ENCODE data around the gene PEX10.
"Not testable (repeated sequence)": the region's sequence is repeated elsewhere in the genome, so short reads cannot be mapped to it uniquely, and the experiment has no call there.

The PEX10 gene

DNA sequence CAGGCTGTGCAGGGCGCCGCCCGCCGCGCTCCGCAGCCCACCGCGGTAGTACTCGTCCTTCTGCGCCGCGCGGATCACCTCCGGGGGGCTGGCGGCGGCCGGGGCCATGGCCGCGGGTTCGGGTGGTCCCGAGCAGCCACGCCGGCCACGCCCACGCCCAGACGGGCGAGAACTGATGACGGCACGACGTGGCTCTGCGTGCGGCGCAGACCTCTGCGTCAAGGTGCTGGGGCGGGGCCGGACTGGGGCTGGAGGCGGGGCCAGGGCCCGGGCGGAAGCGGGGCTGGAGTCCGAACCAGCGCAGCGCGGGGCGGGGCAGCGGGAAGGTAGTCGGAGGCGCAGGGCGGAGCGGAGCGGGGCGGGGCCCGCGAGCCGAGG is at the start of gene PEX10:
Gene PEX10 (minus strand): TSS at position 170 of the 378 bp plus-strand sequence. CDS start 62 bp downstream, at position 108.
- DNase-seq, result peak; percentile 97

DNA sequence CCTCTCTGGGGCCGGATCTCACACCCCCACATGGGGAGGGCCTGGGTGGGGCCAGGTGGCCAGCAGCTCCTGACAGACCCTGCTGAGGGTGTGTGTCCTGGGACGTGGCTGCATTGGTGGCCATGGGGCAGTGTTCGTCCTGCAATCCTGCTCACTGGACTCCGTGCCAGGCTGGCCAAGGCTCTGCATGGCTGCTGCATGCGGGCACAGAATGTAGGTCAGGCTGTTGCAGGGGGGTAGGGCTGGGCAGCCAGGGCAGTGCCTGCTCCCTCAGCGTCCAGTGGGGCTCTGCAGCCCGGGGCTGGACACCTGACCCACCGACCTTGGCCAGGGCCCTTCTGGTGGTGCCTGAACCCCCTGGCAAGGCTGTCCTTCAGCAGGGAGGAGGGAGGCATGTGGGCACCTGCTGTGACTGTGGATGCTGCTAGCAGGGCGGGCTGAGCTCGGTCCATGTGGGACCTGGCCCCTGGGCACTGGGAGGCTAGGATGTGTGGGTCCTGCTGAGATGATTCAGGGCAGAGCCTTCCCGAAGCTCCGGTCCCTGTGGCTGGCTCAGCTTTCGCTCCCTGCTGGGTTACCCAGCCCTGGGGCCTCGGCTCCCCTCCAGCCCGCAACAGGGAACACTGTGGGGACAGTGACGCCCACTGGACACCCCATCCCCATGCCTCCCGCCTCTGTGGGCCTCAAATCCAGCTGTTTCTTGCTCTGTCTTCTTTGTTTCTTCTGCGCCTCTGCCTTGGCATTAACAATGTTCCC is 48.8 kb upstream of the PEX10 start:
- no peak for DNase-seq

DNA sequence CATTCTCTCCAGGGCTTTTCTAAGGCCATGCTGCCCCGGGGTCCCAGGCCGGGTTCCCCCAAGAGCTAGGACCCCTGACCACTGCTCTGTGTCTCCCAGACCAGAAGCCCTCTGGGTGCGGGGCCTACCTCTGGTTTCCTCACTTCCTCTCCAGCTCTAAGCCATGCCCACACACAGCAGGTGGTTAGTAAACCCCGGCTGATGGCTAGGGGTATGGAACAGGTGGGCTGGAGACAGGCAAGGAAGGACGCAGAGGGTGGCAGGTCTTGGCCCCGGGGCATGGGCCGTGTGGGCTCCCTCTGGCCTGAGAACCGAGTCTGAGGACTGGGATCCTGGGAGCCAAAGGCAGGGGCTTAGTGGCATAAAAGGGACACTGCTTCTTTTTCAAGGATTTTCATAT is 47.8 kb upstream of the PEX10 start:
- no peak for DNase-seq

DNA sequence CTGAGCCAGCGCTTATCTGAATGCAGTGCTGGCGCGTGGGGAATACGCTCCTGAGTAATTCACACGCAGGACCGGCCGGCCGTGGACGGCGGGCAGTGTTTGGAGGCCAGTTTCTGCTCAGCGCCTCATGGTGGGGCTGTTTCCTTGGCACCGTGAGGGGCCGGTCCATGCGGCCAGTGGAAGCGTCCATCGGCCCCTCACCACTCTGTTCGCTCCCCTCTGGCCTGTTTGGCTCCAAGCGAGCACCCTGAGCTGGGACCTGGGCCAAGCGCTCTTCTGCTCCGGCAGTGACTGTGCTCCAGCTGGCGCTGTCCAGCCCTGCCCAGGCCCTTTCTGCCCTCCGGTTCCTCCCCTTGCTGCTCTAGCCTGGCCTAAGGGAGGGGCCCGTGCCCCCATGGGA is 47.4 kb upstream of the PEX10 start:
- no peak for DNase-seq

DNA sequence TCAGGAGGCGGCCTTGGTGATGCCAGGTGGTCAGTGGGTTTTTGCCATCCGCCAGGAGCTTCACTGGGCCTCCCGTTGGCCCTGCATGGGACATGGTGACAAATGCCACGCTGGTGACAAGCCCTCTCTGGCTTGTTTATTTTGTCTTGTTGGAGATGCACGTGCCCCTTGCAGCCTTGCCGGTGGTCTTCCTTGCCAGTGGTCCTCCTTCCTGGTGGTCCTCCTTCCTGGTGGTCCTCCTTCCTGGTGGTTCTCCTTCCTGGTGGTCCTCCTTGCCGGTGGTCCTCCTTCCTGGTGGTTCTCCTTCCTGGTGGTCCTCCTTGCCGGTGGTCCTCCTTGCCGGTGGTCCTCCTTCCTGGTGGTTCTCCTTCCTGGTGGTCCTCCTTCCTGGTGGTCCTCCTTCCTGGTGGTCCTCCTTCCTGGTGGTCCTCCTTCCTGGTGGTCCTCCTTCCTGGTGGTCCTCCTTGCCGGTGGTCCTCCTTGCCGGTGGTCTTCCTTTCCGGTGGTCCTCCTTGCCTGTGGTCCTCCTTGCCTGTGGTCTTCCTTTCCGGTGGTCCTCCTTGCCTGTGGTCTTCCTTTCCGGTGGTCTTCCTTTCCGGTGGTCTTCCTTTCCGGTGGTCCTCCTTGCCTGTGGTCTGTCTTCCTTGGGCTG is 46.9 kb upstream of the PEX10 start:
- DNase-seq, result not testable (repeated sequence)

DNA sequence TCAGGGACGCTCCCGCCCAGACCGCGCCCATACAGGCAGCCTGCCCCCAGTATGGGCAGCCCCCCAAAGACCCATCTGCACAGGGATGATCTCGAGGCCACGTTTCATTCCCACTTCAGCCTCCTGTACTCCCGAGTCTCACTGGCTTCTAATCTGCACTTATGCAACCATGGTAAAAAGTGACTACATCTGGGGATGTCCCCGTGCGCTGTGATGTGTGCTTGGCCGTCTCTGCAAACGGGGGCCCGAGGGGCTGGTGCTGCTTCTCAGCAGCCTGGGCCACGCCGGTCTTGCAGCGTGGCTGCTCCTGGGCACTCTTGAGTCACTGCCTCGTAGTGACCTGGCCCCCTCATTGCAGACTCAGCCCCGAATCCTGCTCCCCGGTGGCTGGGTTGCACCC is 46.3 kb upstream of the PEX10 start:
- no peak for DNase-seq

DNA sequence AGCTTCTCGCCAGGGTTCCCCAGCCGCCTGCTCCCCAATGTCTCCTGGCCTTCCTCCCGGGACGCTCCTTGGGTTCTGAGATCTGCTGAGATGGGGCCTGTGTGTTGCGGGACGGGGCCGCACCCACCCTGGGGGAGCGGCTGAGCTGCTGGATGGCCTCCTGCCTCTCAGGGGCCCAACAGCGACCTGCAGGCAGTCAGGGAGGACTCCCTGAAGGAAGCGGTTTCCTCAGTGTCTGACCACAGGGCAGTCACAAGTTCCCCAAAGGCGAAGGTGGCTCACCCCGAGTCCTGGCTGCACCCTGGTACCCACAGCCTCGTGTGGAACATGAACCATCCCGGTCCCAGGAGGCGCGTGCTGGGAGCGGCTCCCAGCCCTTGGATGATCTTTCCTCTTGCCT is 45.1 kb upstream of the PEX10 start:
- no peak for DNase-seq

DNA sequence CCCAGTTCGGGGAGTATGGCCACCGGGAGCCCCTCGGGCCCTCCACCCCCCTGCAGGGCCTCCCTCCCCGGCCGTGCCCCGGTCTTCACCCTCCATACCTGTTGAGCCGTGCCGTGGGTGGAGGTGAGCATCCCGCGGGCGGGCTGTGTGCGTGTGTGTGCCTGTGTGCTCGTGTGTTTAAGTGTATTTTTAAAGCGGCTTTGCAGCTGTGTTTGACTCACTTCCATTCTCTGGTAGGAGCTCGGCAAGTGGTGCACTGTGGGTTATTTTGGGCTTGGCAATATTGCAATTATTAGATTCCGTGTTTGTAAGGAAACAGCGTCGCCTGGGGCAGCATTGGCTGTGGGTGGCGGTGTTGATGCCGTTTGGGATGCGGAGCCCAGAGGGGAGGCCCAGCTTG is 43.4 kb upstream of the PEX10 start:
- DNase-seq, result no peak

DNA sequence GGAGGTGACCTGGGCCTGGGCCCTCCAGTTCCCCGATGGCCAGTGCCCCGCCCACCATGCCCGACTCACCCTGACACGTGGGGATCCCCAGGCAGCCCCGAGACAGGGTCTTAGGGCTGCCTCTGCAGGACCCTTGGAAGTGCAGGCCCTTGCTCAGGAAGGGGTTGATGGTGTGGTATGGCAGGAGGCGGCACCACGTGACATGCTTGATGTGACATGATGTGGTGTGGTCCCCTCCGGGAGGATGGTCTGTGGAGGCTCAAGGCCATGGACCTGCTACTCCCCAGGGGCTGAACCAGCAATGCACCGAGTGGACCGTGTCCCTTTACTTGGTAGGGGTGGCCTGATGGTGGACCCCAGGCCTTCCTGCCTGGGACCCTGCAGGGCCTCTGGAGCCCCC is 41.9 kb upstream of the PEX10 start:
- DNase-seq, result no peak

DNA sequence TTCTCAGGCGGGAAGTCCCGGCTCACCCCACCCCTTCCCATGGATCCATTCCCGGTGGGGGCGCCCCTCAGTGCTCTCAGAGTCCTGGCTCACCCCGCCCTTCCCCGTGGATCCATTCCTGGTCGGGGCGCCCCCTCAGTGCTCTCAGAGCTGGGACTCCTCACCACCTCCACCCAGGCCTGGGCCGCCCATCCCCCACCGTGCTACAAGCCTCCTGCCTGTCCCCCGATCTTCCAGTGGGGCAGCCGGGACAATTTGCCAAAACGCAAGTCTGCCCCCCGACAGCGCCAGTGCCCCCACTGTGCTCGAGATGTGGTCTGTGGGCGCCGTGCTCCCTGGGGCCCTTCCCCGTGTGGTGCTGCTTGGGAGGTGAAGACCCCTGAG is 40.6 kb upstream of the PEX10 start:
- no peak for DNase-seq

DNA sequence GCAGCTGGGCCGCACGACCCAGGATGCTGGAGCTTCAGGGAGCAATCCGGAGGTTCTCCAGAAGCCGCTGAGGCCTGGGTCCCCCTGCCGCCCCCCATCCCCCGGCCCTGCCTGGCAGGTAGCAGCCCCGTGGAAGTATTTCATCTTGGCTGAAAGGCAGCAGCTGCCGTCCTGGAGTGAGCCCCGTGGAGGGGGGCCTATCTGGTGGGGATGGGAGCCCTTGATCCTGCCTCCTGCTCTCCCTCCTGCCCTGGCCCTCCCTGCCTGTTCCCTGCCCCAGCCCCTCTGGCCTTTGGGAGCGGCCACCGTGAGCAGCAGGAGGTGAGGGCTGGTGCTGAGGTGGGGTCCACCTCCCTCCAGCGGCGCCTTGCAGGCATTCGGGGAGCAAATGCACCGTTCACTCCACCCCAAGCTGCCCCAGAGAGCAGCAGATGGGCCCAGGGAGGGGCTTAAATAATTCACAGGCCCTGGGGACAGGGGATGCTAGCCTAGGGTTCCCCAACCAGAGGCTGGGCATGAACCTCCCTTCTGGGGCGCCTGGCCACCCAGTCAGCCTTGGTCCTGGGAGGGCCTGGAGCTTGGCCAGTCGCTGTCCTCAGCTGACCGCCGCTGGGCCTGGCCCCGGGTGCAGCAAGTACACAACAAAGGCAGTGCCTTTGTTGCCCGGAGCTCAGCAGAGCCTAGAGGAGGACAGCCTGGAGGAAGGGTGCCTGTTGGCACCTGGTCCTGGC is 40.0 kb upstream of the PEX10 start:
- no peak for DNase-seq

DNA sequence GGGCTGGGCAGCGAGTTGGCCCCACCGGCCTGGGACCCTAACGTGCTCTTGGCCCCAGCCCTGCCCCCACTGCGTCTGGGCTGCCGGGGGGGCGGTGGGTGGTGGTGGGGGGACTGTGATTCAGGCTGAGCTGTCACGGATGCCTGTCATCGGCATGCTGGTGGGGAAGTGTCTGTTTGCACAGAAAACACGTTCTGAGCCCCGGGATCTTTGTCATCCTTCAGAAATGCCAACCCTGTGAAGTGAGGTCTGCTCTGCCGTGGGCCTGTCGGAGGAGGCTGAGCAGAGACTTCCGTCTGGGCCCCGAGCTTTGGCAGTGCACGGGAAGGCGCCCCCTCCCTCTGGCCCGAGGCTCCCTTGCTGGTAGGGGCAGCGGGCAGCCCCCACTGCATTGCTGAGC is 39.4 kb upstream of the PEX10 start:
- no peak for DNase-seq

DNA sequence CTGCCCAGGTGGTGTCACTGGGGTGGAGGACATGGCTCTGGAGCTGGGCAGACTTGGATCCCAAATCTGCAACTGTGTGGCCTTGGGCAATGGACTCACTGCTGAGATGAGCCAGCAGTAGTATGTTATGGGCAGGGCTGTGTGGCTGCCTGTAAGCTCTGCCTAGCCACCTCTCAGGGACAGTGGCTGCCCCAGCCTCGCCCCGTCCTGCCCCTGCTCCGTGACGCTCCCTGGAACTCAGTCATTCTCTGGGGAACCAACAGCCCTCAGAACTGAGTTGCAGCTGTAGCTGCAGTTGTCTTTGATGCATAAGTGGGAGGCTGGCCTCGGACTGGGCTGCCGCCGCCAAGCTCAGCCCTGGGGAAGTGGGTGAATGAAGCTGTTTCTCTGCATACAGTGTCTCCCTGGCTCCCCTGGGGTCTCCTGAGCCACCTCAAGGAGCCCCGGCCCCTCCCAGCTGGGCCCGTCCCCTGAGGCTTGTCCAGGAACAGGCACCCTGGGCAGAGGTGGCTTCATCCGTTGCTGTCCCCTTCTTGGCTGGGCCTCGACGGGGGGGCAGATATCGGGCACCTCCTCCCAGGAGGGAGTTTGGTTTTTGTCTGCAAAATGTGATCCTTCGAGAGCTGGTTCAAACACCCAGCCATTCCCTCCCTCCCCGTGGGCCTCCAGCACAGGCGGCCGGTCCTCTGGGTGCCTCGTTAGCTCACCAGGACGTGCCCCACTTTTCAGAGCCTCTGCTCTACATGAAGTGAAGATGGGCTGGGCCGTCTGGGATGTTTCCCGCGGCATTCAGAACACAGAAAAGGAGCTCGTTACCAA is 37.5 kb upstream of the PEX10 start:
- DNase-seq, result no peak

DNA sequence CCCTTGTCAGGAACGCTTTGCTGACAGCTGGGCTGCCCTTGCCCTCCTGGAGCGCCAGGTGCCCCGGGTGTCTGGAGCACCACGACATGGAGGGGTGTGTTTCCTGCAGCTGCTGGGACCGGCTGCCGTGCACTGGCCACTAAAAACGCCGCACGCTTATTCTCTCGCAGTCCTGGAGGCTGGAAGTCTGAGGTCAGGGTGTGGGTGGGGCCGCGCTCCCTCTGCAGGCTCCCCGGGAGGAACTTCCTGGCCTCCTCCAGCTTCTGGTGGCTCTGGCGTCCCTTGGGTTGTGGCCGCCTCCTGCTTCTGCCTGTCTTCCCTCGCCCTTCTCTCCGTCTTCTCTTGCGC is 35.7 kb upstream of the PEX10 start:
- no peak for DNase-seq

DNA sequence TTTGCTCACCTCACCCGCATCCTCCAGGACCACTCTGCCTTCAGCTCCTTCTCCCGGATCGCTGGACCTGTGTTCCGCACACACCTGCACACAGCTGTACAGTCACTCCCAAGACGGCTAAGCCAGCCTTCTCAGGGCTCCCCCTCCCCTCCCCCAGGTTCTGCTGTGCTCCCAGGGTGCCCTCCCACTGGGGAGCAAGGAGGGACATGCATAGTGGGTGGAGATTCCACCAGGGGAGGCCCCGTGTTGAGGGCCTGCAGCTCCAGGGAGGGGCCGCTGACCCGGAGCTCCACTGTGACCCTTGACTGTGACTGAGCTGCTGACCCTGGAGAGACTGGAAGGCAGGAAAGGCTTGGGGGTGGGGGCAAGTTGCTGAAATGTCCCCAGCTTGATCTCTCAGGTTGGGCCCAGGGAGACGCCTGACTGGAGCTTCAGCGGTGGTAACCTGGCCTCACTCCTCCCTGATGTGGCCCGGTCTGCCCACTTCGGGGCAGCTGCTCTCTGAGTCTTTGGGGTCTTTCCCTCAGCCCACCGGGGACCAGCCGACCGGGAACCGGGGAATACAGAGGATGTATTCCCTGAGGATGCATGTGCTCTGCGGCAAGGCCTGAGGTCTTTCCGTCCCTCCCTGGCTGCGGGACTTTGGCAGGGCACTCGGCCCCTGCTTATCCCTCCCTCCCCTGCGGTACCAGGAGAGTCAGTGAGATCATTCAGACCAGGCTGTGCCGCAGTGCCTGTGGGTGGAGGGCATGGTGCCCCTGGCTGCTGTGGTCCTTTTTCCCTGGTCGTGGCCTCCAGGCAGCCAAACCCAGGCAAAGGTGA is 35.1 kb upstream of the PEX10 start:
- no peak for DNase-seq

DNA sequence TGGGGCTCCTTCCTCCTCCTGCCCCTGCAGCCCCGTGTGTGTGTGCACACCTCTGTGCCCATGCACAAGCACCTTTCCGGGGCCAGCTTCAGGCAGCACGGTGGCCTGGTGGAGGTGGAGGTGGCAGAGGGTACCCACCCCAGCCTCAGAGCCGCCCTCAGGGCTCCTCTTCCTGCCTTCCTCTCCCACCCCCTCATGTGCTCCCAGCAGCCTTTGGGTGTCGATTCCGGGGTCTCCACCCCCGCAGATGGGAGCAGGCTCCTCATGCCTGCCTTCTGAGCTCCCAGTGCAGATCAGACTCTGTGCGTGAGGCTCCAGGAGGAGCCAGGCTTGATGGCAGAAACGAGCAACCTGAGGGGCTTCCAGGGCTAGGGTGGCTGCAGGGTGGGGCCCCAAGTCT is 34.5 kb upstream of the PEX10 start:
- DNase-seq, result no peak

DNA sequence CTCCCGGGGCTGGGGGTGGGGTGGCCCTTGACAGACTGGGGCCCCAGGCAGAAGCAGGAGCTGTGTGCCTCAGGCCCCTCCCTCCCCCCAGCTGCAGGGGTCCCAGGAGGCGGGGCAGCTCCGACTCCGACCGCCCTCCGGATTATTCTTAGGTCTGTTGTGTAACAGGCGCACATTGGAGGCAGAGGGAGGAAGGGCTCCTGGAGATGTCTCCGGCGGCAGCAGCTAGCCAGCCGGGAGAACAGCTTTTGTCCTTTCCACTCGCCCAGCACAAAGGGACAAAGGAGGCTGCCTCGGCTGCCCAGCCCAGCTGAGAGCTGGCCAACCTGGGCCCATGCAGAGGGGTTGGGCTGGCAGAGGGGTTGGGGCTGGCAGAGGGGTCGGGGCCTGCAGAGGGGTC is 34.0 kb upstream of the PEX10 start:
- no peak for DNase-seq

DNA sequence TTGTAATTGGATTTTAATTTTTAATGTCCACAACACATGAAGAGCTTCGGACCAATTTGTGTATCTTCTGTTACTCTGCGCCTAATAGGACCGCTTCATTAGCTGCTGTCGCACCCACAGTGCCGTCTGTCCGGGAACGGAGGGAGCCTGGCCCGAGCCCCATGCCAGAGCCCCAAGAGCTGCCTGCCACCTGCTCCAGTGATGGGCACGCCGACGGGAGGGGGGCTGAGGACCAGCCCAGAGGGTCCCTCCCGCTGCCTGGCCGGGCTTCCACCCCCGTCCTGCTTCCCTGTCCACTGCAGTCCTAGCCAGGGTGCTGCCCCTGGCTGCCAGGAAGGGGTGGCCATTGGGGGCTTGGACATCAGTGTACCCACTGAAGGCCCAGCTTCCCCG is 33.5 kb upstream of the PEX10 start:
- DNase-seq, result no peak

DNA sequence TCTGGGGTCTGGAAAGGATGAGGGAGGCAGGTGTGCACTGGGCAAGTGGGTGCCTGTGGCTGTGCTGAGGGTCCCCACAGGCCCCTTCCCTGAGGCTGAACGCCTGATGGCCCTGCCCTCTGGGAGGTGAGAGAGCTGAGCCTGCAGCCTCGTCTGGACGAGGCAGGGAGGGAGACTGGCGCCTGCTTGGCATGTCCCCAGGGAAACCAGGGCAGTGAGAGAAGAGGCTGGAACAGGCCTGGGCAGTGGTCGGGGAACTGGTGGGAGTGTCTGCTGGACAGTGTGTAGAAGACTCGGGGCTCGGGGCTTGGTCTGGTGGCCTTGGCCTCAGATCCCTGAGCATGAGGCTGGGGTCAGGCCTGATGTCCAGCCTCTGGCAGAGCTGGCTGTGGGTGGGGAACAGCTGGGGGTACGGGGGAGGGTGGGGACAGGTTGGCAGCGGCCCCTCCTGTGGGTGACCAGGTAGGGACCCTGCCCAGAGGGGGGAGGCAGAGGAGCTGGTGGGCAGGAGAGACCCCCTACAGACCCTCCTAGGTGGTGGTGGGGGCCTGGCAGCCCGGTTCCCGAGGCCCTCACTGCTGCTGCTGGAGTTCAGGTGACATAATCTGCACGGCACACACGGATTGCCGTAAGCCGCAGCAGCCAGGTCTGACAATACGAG is 32.9 kb upstream of the PEX10 start:
- no peak for DNase-seq

DNA sequence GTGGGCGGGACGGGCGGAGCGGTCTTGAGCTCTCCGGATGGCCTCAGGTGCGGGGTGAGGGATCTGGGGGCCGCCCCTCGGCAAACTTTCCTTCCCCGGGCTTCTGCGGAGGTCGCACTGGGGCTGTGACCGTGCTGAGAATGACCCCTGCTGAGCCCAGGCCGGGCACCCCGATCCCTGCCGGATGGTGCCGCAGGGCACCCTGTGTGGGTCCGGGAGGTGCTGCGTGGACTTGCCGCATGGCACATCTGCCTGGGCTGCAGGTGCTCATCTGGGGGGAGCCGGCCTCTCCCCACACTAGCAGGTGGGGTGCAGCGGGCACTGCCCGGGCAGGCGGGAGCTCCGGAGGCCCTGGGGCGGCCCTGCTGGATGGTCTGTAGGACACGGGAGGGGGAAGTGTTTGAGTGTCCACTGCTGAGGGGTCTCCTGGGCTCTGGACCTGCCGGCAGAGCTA is 31.8 kb upstream of the PEX10 start:
- DNase-seq, result no peak

DNA sequence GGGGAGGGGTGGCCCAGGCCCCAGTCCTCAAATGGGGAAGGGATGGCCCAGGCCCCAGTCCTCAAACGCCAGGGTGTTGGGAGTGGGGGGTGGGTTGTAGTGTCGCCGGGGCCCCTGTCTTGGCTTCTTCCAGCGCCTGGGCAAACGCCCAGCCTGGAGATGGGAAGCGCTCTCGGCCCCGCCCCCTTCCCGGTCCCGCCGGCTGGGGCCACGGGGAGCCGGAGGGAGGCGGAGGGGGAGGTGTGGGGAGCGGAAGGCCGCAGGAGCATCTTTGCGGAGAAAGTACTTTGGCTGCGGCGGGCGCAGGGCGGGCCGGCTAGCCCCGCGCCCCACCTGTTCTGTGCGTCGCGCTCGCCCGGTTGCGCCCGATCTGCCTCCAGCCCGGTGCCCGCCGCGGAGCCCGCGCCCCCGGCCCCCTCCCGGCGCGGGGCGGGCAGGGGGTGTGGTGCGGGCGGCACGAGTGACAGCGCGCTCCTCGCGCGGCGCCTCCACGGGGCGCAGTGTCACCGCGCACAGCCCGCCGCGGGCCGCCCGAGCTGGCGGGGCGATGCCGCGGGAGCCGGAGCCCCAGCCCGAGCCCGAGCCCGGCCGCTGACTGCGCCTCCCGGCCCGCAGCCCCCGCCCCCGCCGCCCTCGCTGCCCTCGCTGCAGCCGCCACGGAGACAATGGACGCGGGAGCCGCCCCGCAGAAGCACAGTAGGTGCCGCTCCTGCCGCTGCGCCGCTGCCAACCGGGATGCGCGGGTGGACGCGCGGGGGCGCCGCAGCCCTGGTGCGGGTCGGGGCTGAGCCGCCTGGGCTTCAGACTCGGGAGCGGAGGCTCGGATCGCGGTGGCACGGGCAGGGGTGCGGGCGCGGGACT is 31.1 kb upstream of the PEX10 start:
- DNase-seq, result no peak

Data from CD4-positive, alpha-beta T cell treated with Interferon gamma for 1 hour (primary cell).